Measurements from ENCODE around the gene FZD2. TPM values are rescaled to one million over a fixed set of nuclear protein-coding genes. Genes with fewer than 3 reads are reported as not detected.

FZD2 gene
- total and polyA plus RNA-seq, 9 of the 15 experiments (the other 6 are each of a cell fraction or from before 2014, with no cell fraction given), result 0.03 to 4.5 (median 1.1) TPM; not detected in 1

DNA sequence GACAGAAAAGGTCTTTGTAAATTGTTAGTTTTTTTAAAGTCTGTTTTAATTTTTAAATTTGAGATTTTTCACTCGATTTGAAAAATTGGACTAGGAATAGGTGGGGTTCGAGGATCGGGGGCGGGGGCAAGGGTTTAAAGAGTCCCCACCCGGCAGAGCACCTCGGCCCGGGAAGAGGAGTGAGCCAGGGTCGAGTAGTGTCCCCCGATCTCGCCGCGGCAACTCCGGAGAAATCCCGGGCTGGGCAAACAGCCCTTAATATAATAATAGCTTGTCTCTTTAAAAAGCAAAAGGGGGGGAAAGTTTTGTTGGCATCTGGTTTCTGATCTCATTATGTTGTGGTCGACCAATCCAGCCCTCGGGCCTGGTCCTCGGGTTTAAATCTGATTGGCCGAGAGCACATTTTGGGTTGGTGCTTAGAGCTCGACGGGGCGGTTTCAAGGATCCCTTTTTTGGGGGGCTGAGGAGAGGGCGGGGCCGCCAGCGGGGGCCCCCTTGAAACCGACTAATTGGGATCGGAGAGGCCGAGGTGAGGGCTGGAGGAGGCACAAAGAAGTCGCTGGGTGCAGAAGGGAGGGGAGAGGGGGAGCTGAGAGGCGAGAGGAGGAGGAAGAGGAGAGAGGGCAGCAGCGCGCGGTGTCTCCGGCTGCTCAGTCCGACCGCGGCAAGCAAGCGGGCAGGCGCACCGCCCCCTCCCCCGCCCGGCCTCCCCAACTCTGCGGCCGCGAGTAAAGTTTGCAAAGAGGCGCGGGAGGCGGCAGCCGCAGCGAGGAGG, at the start of gene FZD2 (continued):
- TF ChIP-seq SMAD3 (CRISPR knock-in tag; conservative IDR thresholded peaks at IDR 0.05) (no peak), THAP12 (CRISPR knock-in tag; IDR thresholded peaks at IDR 0.05) (no peak), ZNF217 (CRISPR knock-in tag; IDR thresholded peaks at IDR 0.05) (no peak), RFX5 (IDR thresholded peaks at IDR 0.05; ENCODE audit: low read depth, low read length) (no peak), ATF3 (IDR thresholded peaks at IDR 0.05) (no peak), ATF3 (CRISPR knock-in tag; conservative IDR thresholded peaks at IDR 0.05) (no peak), TBP (optimal IDR thresholded peaks at IDR 0.05; ENCODE audit: low read depth, low read length) (peak; percentile 25), ESRRB (CRISPR knock-in tag; IDR thresholded peaks at IDR 0.05; ENCODE audit: borderline replicate concordance) (no peak), TEAD1 (CRISPR knock-in tag; IDR thresholded peaks at IDR 0.05) (0 out of 4 replicates have a peak, but pooled peaks of 1 of the 2 experiments have one; percentile 34), KLF10 (CRISPR knock-in tag; IDR thresholded peaks at IDR 0.05) (no peak), NRF1 (conservative IDR thresholded peaks at IDR 0.05 in 1 of 2, IDR thresholded peaks at IDR 0.05 in 1 of 2) (no peak; a peak in 2 of 4 replicates), LARP7 (IDR thresholded peaks at IDR 0.05) (0 out of 2 replicates have a peak, but pooled peaks have one; percentile 16), ZNF354B (CRISPR knock-in tag; IDR thresholded peaks at IDR 0.05) (no peak), EP300 (IDR thresholded peaks at IDR 0.05; ENCODE audit: low read length) (no peak), ZNF609 (CRISPR knock-in tag; IDR thresholded peaks at IDR 0.05; ENCODE audit: borderline replicate concordance) (no peak), ID3 (CRISPR knock-in tag; IDR thresholded peaks at IDR 0.05) (no peak), ID3 (tag; IDR thresholded peaks at IDR 0.05) (no peak), ZNF263 (CRISPR knock-in tag; IDR thresholded peaks at IDR 0.05; ENCODE audit: borderline replicate concordance) (no peak), CBX8 (IDR thresholded peaks at IDR 0.05; ENCODE audit: borderline replicate concordance, extremely low read depth, low read depth, low read length, poor library complexity, severe bottlenecking) (no peak), XRCC3 (IDR thresholded peaks at IDR 0.05) (no peak)

All from K562 (cell line).